ENCODE results near the gene RELL1.

Gene RELL1

DNA sequence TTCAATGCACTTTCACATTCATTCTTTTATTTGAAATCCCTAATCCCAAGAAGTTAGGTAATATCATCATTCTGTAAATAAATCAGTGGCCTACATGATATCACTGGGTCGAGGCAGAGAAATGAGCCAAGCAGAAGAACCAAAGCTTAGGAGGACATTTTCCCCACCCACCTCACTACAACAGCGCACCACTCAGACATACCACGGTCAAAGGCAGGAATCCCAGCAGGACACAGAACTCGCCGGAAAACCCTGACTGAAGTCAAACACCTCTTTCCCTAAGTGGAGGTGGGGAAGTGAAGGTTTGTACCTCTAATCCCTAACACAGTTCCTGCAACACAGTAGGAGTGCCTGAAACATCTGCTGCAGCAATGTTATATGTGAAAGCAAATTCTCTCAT is 21.5 kb downstream of the RELL1 start:
- no peak for DNase-seq

DNA sequence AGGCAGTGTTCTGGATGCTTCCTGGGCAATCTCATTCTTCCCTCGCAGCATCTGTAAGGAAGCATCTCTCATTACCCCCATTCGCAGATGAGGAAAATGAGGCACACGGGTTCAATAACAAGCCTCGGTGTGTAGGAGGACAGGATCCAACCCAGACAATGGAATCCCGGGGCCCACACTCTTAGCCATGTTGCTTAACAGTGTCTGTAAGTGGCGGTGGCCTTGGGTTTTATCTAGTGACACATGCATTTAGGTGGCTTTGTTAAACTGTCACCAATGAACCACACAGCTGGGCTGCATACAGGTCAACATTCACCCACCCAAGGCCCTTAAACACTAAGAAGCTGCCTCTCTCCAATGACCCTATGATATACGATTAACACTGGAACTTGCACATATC is 22.6 kb downstream of the RELL1 start:
- DNase-seq: no peak

DNA sequence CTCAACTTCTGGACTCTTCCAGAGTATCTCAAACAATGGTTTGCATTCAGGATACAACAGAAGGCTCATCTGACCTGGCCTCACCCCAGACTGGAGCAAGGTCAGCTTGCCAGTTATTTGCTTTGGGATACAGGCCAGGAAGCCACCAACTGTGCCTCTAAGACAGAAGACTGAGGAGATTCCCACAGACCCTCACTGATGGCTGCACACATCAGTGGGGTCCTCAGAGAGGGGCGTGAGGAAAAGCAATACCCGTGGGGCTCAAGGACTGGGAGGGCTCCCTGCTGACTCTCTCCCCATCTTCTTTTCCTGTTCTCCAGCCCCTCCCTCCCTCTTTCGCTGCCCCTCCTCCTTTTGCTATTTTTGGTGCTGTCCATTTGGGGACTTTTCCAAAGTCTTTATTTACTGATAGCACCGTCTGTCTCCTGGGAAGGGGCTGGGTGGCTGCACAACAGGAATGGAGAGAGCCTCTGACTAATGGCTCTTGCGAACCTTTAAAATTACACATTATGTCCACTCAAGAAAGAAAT is 23.2 kb downstream of the RELL1 start:
- no peak for DNase-seq

DNA sequence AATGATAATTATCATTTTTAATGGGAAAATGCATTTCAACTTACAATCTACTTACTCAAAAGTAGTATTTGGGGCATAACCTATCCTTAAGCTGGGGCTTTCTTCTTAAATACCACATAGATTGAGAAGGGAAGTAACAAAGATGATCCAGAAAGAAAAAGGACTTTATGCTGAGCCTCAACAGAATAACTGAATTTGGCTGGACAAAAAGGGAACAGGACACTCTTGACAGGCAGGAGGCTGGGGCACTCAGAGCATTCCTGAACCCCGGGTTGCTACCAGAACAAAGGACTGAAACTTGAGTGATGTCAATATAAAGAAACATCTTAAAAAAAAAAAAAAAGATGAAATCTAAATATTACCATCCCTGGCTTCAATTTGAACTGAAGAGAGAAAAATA is 23.9 kb downstream of the RELL1 start:
- no peak for DNase-seq

DNA sequence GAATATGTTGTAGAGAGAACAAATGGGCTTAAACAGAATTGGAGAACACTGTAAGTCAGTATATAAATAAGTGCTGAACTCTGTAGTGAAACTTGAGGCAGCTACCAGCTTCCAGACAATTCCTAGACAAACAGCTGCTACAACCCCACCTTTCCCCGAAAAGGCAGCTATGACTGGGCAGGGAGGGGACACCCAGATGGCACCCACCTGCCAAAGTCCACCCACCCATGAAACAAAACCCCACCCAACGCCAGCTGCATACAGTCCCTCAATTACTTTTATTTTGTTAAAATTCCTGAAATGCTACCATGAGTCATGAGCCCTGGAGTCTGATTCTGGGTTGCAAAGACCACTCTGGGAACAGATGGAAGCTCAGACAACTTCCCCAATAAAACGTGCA is 24.4 kb downstream of the RELL1 start:
- DNase-seq: no peak

DNA sequence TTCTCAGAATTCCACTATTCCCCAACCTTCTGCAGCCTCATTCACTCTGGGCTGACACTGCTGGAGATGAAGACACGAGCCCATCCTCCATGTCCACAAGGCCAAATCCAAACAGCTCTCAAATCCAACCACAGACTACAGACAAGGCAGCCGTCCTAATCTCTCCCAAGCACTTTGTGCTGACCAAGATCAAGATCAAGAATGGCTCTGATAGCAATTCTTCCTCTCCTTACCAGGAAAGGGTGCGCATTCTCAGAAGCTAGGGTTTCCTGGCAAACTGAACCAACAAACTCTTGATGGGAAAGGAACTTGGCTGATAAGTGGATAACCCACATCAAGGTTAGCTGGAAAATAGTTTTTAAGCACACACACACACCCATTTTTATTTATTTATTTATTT is 26.5 kb downstream of the RELL1 start:
- no peak for DNase-seq

DNA sequence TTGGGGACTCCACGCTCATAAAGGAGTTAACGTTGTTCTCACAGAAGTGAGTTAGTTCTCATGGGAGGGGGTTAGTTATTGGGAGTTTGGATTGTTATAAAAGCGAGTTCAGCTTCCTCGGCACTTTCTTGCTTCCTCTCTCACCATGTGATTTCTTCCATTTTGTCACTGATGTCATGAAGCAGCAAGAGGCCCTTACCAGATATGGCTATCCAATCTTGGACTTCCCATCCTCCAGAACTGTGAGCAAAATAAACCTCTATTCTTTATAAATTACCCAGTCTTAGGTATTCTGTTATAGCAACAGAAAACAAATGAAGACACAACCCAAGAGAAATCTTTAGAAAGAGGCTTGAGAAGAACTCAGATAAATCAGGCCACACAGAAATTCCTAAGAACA is 29.5 kb downstream of the RELL1 start:
- no peak for DNase-seq

DNA sequence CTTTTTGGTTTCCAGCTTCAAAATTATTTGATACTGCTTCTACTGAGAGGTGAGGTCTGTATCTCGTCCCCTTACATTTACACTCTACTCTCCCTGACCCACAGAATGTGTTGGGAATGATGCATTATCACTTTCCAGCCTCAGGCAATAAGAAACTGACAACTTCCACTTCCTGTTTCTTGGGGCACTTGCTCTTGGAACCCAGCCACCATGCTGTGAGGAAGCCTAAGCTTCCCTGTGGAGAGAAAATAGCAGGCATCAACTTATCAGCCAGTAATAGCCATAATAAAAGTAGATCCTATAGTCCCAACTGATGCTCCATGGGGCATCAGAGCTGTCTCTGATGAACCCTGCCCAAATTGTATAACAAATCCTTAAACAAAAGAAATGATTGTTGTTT is 32.6 kb downstream of the RELL1 start:
- DNase-seq: no peak

DNA sequence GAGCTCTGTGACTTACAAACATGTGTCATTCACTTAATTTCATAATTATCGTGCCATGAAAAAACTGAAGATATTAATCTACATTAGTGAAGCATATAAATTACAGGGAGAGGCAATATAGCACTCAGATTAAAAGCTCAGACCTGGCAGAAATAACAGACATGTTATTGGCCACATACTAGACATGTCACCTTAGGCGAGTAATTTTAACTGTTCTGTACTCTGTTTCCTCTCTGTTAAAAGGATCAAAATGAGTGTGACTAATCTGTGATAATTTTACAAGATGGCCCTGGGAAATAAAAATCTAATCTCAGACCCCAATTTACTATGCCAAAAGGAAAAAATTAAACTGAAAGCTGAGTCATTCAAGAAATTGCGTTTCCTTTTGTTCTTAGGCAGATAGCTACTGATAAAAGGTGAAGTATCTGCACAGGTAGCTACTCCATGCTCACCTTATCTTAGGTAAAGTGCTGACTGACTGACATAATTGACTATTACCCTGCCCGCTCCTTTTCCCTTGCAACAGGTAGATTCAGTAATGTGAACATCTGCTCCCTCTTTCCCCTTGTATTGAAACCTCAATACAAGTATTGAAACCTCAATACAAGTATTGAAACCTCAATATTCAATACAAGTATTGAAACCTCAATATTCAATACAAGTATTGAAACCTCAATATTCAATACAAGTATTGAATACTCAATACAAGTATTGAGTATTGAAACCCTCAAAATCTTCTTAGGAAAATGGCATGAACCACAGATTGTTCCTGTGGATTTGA is 33.2 kb downstream of the RELL1 start:
- no peak for DNase-seq

DNA sequence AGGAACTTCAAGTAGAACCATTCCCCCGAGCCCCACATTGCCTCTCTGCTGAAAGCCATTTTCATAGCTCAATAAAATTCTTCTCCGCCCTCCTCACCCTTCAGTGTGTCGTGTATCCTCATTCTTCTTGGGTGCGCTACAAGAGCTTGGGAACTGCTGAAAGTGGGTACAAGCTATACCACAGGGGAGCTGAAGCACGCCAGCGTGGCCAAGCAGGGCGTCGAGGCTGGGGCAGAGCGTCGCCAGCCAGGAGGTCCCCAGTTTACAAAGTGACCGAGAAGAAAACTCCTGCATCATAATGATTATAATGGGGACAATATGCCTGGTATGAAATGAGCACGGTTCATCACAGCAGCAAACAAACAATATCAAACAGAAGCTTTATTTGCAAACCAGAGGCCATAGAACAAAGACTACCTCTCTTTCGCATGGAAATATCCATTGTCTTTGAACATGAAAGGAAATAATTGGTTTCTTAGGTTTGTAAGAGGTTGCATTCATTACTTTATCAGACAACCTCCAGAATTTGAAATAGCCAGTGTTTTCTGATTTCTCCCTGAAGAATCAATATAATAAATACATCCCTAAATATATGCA is 34.3 kb downstream of the RELL1 start:
- no peak for DNase-seq

DNA sequence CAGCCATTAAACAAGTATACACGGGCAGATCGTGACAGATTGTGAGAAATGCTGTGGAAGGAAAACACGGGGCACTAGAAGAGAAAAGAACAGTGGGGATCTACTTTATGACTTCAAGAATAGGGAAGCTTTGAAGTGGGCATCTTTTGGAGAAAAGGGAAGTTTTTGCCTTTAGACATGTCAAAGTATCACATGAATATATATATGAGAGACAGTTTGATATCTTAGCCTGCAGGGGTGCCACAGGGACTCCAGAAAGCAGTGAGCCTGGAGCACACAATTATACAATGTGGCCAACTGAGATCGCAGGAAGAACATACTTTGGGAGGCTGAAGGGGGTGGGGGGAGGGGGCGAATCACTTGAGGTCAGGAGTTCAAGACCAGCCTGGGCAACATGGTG is 35.7 kb downstream of the RELL1 start:
- DNase-seq: no peak

DNA sequence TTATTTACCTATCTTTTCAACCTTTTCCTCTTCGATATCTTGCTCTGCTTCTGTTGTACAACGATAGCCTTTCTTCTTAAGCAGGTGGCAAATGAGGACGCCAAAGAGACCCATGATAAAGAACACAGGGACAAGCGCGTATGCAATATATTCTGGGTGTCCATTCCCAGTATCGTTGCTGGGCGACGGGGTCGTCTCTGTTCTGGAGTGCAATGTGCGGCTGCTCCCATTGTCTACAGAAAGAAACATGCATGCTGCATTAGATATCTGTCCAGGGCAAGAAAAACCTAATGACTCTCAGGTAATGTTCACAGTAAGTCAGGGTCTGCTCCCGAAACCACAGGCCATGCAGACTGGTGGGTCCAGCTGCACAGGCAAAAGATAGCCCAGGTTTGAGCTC is 36.9 kb downstream of the RELL1 start:
- DNase-seq: no peak

DNA sequence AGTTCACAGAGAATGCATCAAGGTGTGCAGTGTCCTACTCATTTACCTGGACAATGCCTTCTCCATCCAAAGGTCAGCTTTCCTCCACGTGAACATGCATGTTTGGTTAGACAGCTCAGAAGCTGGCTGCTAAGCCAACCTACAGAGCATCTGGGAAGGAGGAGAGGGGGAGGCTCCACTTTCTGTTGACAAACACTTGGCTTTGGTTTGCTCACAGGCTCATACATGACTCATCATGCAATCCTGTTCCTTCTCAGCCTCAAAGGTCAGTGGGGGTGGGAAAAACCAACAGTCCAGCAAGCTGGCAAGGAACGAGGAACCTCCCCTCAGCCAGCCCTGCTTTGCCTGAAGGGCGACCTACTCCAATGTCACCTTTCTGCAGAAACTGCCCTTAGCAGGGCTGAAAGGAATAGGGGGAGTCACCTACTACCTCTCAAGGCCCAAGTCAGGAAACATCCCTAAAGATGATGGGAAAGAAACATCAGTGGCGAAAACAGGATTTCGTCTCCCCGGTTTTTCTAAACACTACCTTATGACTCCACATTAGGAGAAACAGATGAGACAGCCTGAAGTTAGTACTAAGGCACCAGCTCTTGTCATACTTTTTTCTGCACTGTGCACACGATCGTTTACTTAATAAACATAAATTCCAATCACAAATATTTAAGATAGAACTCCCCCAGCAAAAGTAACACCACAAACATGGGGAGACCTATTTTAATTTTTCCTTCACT is 37.9 kb downstream of the RELL1 start:
- no peak for DNase-seq

DNA sequence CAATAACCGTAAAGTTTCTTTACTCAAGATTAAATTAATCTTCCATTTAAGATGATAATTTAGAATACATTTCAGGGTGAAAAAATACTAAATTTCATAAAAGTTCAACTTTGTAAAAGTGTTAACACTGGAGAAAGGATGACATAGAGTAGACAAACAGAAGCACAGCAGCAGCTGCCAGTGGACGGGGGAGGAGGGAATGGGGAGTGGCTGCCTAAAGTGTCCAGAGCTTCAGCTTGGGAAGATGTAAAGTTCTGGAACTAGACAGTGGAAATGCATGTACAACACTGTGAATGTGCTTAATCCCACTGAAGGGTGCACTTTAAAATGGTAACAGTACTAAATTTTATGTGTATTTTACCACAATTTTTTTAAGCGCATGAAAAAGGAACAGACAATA is 39.9 kb downstream of the RELL1 start:
- DNase-seq: no peak

DNA sequence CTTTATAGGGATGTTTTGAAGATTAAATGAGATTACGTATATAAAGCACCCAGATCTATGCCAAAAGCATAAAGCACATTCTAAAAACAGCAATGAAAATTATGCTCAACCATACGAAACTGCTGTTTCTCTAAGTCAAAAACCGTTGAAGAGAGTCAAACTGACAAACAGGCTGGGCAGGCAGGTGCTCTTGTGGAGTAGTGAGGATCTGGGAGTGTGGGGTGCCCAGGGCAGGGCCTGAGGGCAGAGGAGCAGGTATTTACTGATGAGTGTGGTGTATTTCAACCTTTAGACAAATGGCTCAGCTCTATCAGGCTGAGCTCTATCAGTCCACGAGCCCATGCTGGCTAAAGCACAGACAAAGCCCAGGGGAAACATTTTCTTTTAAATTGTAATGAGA is 40.4 kb downstream of the RELL1 start:
- DNase-seq: no peak

DNA sequence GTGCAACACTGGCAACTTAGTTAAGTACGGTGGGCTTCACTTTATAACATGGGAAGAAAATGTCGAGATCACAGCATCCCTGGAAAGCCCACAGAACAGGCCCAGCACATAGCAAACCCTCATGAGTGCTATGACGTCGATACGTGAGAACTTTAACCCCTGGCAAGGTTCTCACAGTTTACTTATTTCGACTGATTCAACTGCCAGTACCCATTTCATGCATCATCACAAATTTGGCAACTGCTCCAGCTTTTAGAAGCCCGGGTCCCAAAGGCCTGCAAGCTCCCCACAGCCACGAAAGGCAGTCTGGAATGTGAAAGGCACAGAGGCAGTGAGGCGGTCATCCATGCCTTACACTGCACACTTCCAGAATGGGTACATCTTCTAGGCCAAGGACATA is 41.2 kb downstream of the RELL1 start:
- no peak for DNase-seq

DNA sequence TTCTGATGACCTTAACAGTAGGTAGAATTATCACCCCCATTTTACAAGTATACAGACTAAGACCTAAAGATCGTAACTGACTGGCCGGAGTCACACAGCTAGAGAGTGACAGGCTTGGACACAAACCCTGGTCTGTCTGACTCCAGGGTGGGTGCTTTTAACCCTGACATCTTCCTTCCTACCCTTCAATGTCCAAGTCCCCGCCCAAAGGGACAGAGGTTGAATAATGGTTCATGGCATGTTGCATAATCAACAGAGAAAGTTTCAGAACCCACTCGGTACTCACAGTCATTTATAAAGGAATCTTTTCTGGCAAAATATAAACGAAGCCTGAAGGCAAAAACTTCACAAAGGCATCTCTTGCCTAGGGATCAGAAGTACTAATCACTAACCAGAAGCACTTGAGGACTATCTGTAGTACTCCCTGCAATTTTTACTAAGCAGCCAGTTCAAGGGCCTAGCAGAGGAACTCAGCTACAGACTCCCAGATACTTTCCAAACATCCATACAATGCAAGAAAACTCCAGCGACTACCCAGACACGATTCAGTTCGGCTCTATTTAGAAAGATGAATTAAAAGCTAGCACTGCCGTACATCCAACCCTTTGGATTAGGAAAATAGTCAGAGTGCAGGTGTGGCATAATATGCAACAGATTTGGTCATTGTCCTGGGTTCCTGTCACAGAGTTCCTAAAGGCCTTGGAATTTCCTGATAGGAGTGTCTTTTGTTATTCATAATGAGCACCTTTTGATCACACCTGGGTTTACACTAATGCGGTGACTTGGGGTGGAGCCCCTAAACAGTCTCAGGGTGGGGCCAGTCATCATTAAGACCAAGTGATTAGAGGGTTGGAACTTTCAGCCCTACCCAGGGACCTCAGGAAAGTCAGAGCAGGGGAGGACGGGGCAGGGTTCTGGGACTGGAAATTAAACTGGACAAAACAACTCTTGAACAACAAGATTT is 44.0 kb downstream of the RELL1 start:
- DNase-seq: no peak

DNA sequence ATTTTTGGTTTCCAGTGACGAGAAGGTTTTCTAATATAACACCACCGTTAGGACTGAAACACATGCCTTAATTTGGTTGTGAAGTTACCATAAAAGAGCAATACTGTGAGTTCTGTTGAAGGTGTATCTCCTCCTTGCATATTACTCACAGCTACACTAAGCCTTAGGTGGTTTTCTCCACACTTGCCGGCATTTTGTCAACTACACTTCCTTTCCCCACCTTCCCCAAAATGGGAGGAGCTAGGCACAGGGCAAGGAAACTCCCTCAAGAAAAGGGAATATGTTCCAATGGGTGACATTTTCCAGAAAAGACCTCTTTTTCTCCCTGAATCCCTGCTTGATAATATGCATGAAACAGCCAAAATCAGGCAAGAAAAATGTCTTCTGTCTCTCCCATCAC is 44.8 kb downstream of the RELL1 start:
- no peak for DNase-seq

DNA sequence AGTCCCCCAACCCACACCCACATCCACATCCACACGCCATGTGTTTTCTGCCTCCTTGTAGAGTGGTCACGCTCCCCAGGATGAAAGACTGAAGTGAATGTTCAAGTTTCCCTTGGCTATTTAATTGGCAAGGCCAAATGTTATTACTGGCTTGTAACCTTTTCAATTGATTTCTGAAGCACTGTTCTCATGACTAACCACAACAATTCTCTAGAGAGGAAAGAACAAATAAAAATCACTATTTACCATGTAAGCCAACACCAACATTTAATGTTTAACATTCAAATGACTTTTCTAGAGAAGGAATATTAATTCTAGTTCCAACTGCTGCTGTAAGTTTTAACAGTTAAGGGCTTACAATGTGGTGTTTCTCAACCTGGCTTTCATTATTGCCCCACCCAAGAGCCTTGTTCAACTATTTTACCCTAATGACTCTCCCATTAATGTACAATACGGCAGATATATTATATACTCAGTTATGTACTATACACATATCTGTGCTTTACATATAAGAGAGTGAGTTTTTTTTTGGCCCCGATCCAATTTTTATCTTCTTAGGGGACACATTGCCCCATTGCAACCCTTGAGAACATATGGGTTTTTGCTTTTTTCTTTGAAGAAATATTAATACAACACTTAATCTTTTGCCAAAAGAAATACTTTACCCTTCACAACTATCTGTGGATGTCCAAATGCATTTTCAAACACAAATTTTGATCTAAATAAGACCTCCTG is 46.5 kb downstream of the RELL1 start:
- no peak for DNase-seq

DNA sequence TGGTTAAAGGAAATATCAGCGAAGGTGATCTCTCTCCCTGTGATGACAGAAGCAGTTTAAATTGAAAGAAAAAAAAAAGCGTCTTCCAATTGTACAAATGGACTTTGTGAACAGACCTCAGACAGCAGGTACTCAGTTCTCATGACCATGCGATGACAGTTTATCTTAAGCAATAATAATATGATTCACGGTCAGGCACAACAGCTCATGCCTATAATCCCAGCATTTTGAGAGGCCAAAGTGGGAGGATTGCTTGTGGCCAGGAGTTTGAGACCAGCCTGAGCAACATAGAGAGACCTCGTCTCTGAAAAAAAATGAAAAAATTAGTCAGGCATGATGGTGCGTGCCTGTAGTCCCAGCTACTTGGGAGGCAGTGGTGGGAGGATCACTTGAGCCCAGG is 51.0 kb downstream of the RELL1 start:
- no peak for DNase-seq

DNA sequence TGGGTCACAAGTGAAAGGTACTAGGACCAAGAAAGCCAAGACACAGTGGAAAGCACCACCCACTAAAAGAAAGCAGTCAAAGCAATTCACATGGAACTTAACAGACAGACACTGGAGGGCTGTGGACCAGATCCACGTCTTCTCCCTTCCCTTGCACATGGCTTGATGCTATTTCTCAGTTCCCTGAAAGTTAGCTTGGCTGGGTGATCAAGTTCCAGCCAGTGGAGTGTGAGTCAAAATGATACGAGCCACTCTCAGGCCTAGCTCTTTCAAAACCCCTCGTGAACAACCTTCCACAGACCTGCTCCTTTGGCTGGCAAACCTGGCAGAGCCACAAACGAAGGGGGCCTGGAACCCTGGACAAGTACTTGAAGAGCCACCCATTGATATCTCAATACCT is 52.0 kb downstream of the RELL1 start:
- no peak for DNase-seq

DNA sequence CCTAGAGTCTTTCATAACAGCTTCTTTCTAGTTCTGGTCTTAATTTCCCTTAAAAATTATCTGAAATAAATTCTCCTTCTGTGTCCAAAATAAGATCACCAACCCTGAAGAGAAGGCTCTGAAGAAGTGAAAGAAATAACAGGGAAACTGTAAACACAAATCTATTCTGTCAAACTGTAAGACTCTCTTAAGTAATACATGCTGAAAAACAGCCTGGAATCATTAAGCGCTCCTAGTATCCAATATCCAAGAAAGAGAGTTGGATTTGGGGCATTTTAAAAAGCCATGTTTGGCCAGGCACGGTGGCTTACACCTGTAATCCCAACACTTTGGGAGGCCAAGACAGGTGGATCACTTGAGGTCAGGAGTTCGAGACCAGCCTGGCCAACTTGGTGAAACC is 53.3 kb downstream of the RELL1 start:
- DNase-seq: no peak
